HG03066 (cell line): Measurements from ENCODE around the gene PIM2.

ENCODE experiments used
- ATAC-seq: cut with Tn5 transposase; IDR thresholded peaks from one replicate; pipeline ENCODE4 v1.9.1; 2021; ENCODE audit warnings: low read depth; ENCODE audit not compliant: unreplicated experiment

PIM2 gene

GRCh38 chrX:48918643-48919340, at the start of gene PIM2:
TSS of gene PIM2 (minus strand) at chrX:48919024. CDS start at chrX:48918834, 190 bp downstream.
- ATAC-seq, result peak; percentile 71

- ATAC-seq, result no peak
These were observed 49.6 kb upstream of the PIM2 start for GRCh38 chrX:48968377-48968776.

- no peak for ATAC-seq
These were observed 48.2 kb upstream of the PIM2 start for GRCh38 chrX:48966796-48967579.

- no peak for ATAC-seq
These were observed 47.1 kb upstream of the PIM2 start for GRCh38 chrX:48965959-48966358.

GRCh38 chrX:48961585-48962091, 42.8 kb upstream of the PIM2 start:
- no peak for ATAC-seq

- ATAC-seq, result no peak
These were observed 41.5 kb upstream of the PIM2 start for GRCh38 chrX:48960291-48960690.

- no peak for ATAC-seq
These were observed 39.8 kb upstream of the PIM2 start for GRCh38 chrX:48958635-48959094.

- peak; percentile 90 for ATAC-seq
These were observed 39.2 kb upstream of the PIM2 start for GRCh38 chrX:48957827-48958634.

GRCh38 chrX:48957477-48957826, 38.6 kb upstream of the PIM2 start, which contains the start of gene OTUD5:
TSS of gene OTUD5 (minus strand) at chrX:48957607. CDS start at chrX:48957570, 37 bp downstream.
- peak; percentile 38 for ATAC-seq

GRCh38 chrX:48956728-48957414, 38.0 kb upstream of the PIM2 start:
- no peak for ATAC-seq

- no peak for ATAC-seq
These were observed 29.8 kb upstream of the PIM2 start for GRCh38 chrX:48948589-48948988.

- ATAC-seq, result no peak
These were observed 26.9 kb upstream of the PIM2 start for GRCh38 chrX:48945517-48946348.

- no peak for ATAC-seq
These were observed 24.1 kb upstream of the PIM2 start for GRCh38 chrX:48942895-48943294.

- ATAC-seq, result no peak
These were observed 21.7 kb upstream of the PIM2 start for GRCh38 chrX:48940404-48940955.

- no peak for ATAC-seq
These were observed 20.9 kb upstream of the PIM2 start for GRCh38 chrX:48939524-48940228.

GRCh38 chrX:48938721-48939425, 20.0 kb upstream of the PIM2 start:
- ATAC-seq, result peak; percentile 39

- ATAC-seq, result peak; percentile 58
These were observed 18.5 kb upstream of the PIM2 start for GRCh38 chrX:48937054-48937907.
